Gastroesophageal sphincter (tissue), 3 donors: ENCODE data around the gene TOB1.

Experiments used
- CTCF ChIP-seq, 4 experiments: fragments of 200-600 bp in 2 of 4; fragments of 450-650 bp in 2 of 4; sonication (generic) in 1 of 4; IDR thresholded peaks; one replicate each; pipeline ENCODE4 v1.5.1; 2017 to 2019; ENCODE audit warnings: antibody characterized with exemption in 4 of 4, mild to moderate bottlenecking in 2 of 4, moderate library complexity in 2 of 4
- EP300 ChIP-seq: sonication (generic); formaldehyde crosslinking; IDR thresholded peaks from one replicate; pipeline ENCODE4 v1.6.1; 2017; ENCODE audit warnings: antibody characterized with exemption, mild to moderate bottlenecking
- POLR2A ChIP-seq, 2 donors: fragments of 450-650 bp; IDR thresholded peaks; one replicate each; pipeline ENCODE4 v1.6.1; 2017; ENCODE audit warnings: antibody characterized with exemption in 2 of 2, mild to moderate bottlenecking in 2 of 2, moderate library complexity in 1 of 2
- POLR2AphosphoS5 ChIP-seq: sonication (generic); formaldehyde crosslinking; IDR thresholded peaks from one replicate; pipeline ENCODE4 v1.6.1; 2017; ENCODE audit warnings: antibody characterized with exemption

GRCh38 chr17:50839591-50840310 is 26.4 kb downstream of the TOB1 start:
- TF ChIP-seq POLR2A (IDR thresholded peaks at IDR 0.05) = no peak
- TF ChIP-seq CTCF (IDR thresholded peaks at IDR 0.05) = no peak
- TF ChIP-seq POLR2AphosphoS5 = no peak
- TF ChIP-seq EP300 = no peak
